GM21360 (cell line): ENCODE results near the gene ZDHHC12.
A peak's percentile ranks its signal among the peaks of the same experiment; 100 is the strongest.
"Not testable (repeated sequence)": the region's sequence is repeated elsewhere in the genome, so short reads cannot be mapped to it uniquely, and the experiment has no call there.

Experiments
- ATAC-seq: cut with Tn5 transposase; IDR thresholded peaks from one replicate; pipeline ENCODE4 v1.9.1; 2021; ENCODE audit warnings: mild to moderate bottlenecking, moderate library complexity; ENCODE audit not compliant: unreplicated experiment

The ZDHHC12 gene

GRCh38 chr9:128712451-128713410 lies 11.2 kb downstream of the ZDHHC12 start:
- ATAC-seq = no peak

GRCh38 chr9:128707446-128707845 lies 16.5 kb downstream of the ZDHHC12 start:
- ATAC-seq = no peak

- ATAC-seq = no peak
These were observed 17.1 kb downstream of the ZDHHC12 start for GRCh38 chr9:128706671-128707381.

GRCh38 chr9:128706045-128706444 lies 17.9 kb downstream of the ZDHHC12 start:
- no peak for ATAC-seq

- ATAC-seq = no peak
These were observed 18.6 kb downstream of the ZDHHC12 start for GRCh38 chr9:128705051-128705965.

GRCh38 chr9:128704356-128704670 lies 19.6 kb downstream of the ZDHHC12 start:
- no peak for ATAC-seq

DNA sequence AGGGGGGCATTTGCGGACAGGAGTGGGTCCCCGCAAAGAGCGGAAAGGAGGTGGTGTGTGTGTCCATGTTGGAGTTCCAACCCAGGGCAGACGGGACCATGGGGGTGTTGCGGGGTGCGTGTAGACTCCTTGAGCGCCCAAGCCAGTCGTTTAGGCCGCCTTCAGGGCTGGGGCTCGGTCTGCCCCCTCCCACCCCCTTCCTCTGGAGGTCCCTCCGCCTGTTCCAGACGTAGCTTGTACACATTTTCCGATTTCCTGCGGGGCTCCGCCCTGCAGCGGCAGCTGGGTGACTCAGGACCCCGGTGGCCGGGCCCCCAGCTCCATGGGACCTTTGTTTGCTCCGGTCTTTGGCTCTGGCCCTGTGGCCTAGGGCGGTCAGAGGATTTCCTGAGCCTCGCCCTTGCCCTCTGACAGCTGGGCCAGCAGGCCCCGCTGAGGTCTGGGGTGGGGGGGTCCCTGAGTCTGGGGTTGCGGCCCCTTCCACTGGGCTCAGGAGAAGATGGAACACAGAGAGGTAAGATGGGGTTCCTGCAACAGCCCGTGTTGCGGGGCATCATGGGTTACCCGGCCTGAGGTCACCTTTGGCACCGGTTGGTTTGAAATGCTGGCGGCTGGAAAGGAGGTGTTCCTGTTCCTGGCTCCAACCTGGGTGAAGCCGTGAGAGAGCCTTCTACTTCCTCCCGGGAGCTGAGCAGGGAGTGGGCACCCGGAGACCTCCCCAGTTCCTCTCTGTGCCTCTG lies 20.1 kb downstream of the ZDHHC12 start:
- ATAC-seq = no peak

DNA sequence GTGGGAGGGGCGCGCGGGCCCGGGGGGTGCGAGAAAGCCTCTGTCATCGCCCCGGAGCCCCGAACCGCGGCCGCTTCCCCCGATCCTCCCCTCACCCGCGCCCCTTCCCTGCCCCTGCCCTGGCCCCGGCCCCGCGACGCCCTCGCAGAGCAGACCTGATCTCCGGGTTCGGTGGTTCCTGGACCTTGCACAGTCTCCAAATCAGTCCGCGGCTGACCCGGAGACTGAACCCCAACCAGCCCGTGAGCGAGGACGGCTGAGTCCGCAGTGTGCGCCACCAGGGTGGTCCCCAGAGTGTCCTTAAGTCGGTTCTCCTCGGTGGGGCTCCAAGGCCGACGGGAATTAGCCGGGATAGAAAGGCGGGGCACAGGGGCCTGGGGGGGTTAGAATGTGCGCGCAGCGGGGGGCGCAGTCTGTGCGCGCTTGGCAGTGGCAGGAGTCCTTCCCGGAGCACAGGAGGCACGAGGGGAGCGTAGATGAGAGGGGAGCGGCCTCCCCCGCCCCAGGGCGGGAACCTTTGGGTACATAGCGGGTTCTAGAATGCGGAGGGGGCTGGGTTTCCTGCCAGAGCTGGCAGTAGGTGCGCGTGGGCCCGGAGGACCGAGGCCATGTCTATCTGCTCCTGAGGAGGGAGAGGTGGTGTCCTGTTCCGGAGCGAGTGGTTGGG lies 20.8 kb downstream of the ZDHHC12 start:
- ATAC-seq = no peak

- no peak for ATAC-seq
These were observed 21.4 kb downstream of the ZDHHC12 start, which contains the start of gene PKN3 for GRCh38 chr9:128702445-128702948. PKN3 (plus strand) TSS chr9:128702503; CDS start chr9:128702916, 413 bp downstream.

DNA sequence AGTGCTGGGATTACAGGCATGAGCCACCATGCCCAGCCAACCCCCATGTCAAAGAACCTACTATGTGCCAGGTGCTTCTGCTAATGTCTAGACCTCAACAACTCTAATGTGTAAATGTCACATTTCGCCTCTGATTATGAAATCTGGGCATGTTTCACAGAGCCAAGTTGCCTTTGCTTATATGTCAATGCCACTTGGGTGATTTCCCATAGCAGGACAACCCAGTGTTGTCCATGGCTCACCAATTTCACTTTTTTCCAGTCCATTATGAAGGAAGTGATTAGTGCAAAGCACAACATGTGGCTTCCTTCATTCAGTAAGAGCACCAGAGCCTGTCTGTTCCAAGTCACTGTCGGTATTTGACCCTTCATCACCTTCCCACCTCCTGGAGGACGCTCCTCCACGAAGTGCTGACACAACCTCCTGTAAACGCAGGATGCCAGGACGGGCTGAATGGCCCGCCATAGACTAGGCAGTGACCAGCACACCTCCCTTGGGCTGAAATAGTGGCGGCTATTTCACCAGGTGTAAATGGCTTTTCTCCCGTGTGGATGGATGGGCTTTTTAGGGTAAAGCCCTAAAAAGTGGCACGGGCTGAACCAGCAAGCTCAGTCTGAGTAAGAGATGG lies 22.6 kb downstream of the ZDHHC12 start:
- ATAC-seq = no peak

GRCh38 chr9:128699096-128699795 lies 24.7 kb downstream of the ZDHHC12 start:
- not testable (repeated sequence) for ATAC-seq

- ATAC-seq = no peak
These were observed 26.8 kb downstream of the ZDHHC12 start for GRCh38 chr9:128696923-128697707.

DNA sequence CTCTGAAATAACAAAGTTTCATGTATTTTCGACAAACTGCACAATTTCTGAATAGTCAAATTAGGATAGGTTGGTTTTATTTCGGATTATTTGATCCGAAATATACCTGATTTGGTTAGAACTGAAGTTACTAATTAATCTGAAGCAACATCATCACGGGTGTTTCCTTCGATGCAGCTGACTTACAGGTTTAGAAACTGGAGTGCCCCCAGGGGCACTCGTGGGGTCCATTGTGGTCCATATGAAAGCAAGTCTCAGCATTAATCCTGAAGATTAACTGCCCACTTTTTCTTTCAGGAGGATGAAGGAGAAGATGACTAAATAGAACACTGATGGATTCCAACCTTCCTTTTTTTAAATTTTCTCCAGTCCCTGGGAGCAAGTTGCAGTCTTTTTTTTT lies 29.6 kb downstream of the ZDHHC12 start:
- ATAC-seq = no peak

DNA sequence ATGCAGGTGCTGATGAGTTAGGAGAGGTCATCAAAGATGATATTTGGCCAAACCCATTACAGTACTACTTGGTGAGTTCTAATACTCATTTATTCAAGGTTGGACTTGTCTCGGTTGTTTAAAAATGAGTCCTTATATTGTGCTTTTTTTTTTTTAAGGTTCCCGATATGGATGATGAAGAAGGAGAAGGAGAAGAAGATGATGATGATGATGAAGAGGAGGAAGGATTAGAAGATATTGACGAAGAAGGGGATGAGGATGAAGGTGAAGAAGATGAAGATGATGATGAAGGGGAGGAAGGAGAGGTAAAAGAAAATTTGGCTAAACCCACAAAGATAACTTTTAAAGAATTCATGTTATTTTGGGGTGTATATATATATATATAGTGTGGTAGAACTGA lies 30.2 kb downstream of the ZDHHC12 start:
- ATAC-seq = not testable (repeated sequence)

DNA sequence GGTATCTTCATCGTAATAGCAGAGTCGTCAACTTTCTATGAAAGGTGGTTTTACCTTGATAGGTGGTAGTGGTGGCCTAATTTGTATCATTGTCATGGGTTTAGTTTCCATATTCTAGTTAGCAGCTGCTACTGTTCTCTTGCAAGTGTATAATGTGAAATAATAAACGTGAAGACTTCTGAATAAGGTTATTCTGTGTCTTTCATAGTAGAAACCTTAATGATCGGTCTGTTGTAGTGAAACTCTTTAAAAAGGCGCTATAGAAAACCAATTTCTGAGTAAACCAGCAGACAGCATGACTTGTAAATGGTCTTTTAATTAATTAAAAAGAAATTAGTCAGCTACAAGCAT lies 33.3 kb downstream of the ZDHHC12 start:
- ATAC-seq = no peak

- ATAC-seq = no peak
These were observed 33.9 kb downstream of the ZDHHC12 start for GRCh38 chr9:128689820-128690683.

DNA sequence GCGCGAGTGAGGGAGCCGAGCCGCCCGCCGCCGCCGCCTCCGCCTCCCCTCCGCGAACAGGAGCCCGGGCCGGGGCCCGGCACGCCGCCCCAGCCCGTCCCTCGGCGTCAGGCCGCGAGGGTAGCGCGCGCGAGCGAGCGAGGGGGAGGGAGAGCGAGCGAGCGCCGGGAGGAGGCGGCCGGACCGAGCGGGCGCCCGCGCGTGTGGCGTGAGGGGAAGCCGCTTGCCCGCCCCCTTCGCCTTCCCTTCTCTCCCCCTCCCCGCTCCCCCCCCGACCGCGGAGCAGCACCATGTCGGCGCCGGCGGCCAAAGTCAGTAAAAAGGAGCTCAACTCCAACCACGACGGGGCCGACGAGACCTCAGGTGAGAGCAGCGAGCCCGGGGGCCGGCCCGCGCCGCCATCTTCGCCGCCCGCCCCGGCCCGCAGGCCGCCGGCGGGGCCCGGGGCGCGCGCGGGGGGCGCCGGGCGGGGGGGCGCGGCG lies 34.6 kb downstream of the ZDHHC12 start:
- ATAC-seq = peak; percentile 24
